Left ventricle myocardium inferior (tissue), 1 donor: ENCODE measurements around the gene TSPAN9. TPM values are rescaled to one million over a fixed set of nuclear protein-coding genes. Genes with fewer than 3 reads are reported as not detected.
A peak's percentile ranks its signal among the peaks of the same experiment; 100 is the strongest.

Source experiments
- DNase-seq: peaks from one replicate; pipeline ENCODE4 v3.0.0-alpha.2; 2020
- H3K27ac ChIP-seq: fragments of 200-600 bp; replicated peaks from 2 replicates; pipeline ENCODE4 v1.8.0; 2021
- H3K27me3 ChIP-seq: fragments of 200-600 bp; 2 replicates; pipeline ENCODE4 v1.8.0; 2021; ENCODE audit warnings: low read depth
- H3K36me3 ChIP-seq: fragments of 200-600 bp; 2 replicates; pipeline ENCODE4 v1.8.0; 2021
- H3K4me1 ChIP-seq: fragments of 200-600 bp; 2 replicates; pipeline ENCODE4 v1.8.0; 2021
- H3K4me3 ChIP-seq: fragments of 200-600 bp; 2 replicates; pipeline ENCODE4 v1.8.0; 2021; ENCODE audit warnings: mild to moderate bottlenecking, moderate library complexity
- H3K9me3 ChIP-seq: fragments of 200-600 bp; replicated peaks from 2 replicates; pipeline ENCODE4 v1.8.0; 2021
- intact Hi-C: fragments of 100-400 bp; cut with micrococcal nuclease; formaldehyde crosslinking; loops from one replicate; pipeline ENCODE4 v1.11.0; 2022
- total RNA-seq: library from RNA; stranded (reverse); fragmentation: NEBNext Ultra II Directional; extraction: Animal tissue kit (Norgen Biotek cat#: 25700); gene quantifications from one replicate; pipeline ENCODE4 v1.2.1, GENCODE V29; 2021
- TF ChIP-seq, protein P1 (sequence below): fragments of 200-600 bp; IDR thresholded peaks from 2 replicates; pipeline ENCODE4 v1.8.0; 2021; ENCODE audit warnings: antibody characterized with exemption, mild to moderate bottlenecking, borderline replicate concordance
- donor health status: DM: no; HTN: yes; CAD: no; lungs with severe emphysema.

The TSPAN9 gene
- total RNA-seq, 1 donor from 2014 or later = 305 TPM

DNA sequence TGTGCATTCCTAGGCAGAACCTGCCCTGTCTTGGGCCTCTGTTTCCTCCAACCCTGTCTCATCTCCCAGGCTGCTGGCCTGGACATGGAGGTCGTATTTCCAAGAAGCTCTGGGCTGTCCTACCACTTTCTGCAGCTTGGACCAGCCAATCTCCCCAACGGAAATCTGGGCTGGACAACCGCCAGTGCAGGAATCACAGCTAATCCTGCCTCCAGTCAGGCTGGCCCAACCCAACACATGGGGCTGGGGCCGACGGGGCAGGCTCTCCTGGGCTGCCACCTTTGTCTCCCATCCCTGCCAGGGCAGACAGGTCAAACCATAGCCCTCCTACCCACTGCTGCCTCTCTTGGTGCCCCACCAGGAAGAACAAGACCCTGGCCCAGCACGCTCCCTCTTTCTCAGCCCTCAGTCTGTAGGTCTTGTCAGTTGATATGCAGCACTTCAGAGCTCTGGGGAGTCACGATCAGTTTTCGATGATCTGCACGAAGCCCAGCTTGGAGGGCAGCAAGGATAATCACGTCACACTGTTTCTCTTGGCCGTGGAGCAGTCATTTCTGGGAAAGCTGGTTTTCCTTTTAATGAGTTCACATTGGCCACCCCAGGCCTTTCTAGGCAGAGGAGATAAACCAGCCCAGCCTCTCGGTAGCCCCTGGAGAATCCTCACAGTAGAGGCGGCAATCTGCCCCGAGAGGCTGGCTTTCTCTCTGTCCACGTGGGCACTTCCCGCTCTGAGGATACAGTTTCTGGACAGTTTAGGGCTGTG lies 218.6 kb downstream of the TSPAN9 start:
- Histone ChIP-seq H3K27ac (peak overlapping the region; percentile 44), H3K9me3 (no peaks in the 10 kb centered on the region), H3K27me3 (no peaks in the 10 kb centered on the region), H3K4me3 (no peak overlapping the region), H3K36me3 (peaks cover 6% of the 10 kb centered on the region), H3K4me1 (peaks cover 55% of the 10 kb centered on the region)
- TF ChIP-seq, protein P1, sequence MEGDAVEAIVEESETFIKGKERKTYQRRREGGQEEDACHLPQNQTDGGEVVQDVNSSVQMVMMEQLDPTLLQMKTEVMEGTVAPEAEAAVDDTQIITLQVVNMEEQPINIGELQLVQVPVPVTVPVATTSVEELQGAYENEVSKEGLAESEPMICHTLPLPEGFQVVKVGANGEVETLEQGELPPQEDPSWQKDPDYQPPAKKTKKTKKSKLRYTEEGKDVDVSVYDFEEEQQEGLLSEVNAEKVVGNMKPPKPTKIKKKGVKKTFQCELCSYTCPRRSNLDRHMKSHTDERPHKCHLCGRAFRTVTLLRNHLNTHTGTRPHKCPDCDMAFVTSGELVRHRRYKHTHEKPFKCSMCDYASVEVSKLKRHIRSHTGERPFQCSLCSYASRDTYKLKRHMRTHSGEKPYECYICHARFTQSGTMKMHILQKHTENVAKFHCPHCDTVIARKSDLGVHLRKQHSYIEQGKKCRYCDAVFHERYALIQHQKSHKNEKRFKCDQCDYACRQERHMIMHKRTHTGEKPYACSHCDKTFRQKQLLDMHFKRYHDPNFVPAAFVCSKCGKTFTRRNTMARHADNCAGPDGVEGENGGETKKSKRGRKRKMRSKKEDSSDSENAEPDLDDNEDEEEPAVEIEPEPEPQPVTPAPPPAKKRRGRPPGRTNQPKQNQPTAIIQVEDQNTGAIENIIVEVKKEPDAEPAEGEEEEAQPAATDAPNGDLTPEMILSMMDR = peak; percentile 26
- DNase-seq = peak; percentile 65
- intact Hi-C loops = no loop called here

GRCh38 chr12:3296409-3296701 lies 219.2 kb downstream of the TSPAN9 start:
- TF ChIP-seq, protein P1 = no peak
- intact Hi-C loops = no loop called here
- peaks cover 57% of the 10 kb centered on the region for H3K4me1 ChIP-seq

GRCh38 chr12:3298603-3299002 lies 221.4 kb downstream of the TSPAN9 start:
- Histone ChIP-seq H3K4me1 (peaks cover 49% of the 10 kb centered on the region), H3K9me3 (no peaks in the 10 kb centered on the region), H3K27me3 (no peaks in the 10 kb centered on the region), H3K36me3 (no peaks in the 10 kb centered on the region), H3K27ac (no peak overlapping the region), H3K4me3 (no peak overlapping the region)
- intact Hi-C loops = no loop called here
- no peak for DNase-seq
- TF ChIP-seq, protein P1 = no peak

More at GRCh38 chr12:3296409-3296701, 219.2 kb downstream of the TSPAN9 start:
- DNase-seq = no peak
- no peak overlapping the region for H3K4me3 ChIP-seq
- no peaks in the 10 kb centered on the region for H3K9me3 ChIP-seq
- H3K36me3 ChIP-seq = peaks cover 6% of the 10 kb centered on the region
- H3K27ac ChIP-seq = no peak overlapping the region
- no peaks in the 10 kb centered on the region for H3K27me3 ChIP-seq

- no peaks in the 10 kb centered on the region for H3K9me3 ChIP-seq
- peaks cover 33% of the 10 kb centered on the region for H3K4me1 ChIP-seq
- no peaks in the 10 kb centered on the region for H3K36me3 ChIP-seq
- no peaks in the 10 kb centered on the region for H3K27me3 ChIP-seq
- H3K27ac ChIP-seq = peak overlapping the region; percentile 58
- intact Hi-C loops = loop anchor here (10.0 kb wide), 2 partner anchors 475 to 505 kb away; no protein-coding TSS in a partner anchor
- TF ChIP-seq, protein P1 = peak; percentile 89
- peak overlapping the region; percentile 40 for H3K4me3 ChIP-seq
- DNase-seq = peak; percentile 90
Measured at GRCh38 chr12:3299929-3300832, 223.0 kb downstream of the TSPAN9 start.

DNA sequence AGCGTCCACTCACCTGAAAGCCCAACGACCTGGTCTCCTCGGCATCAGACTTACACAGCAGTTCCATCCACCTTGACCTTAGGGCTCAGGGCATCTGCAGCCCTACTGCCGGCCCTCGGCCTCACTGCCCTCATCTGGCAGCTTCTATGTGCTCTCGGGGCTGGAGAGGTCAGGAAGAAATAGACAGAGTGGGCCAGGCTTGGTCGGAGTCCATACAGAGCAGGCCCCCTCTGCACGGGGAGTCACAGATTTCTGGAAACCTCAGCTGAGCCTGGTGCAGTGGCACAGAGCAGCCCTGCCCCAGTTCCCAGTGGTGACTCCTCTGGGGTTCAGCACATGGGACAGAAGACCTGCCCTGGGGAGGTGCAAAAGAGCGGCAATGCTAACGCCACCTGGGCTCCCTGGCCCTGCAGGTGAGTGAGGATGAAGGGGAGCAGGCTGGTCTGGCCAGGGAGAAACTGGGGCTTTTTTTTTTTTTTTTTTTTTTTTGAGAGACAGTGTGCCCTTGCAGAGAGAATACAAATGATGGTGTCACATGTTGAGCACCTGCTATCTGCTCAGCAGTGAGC lies 223.7 kb downstream of the TSPAN9 start:
- no peaks in the 10 kb centered on the region for H3K9me3 ChIP-seq
- H3K27ac ChIP-seq = no peak overlapping the region
- peaks cover 26% of the 10 kb centered on the region for H3K4me1 ChIP-seq
- no peaks in the 10 kb centered on the region for H3K36me3 ChIP-seq
- TF ChIP-seq, protein P1 = no peak
- no peaks in the 10 kb centered on the region for H3K27me3 ChIP-seq
- no peak overlapping the region for H3K4me3 ChIP-seq
- no peak for DNase-seq
- intact Hi-C loops = loop anchor here (10.0 kb wide), 2 partner anchors 474 to 504 kb away; no protein-coding TSS in a partner anchor
